Osteoblast (primary cell): ENCODE measurements around the gene CTTN. TPM values are rescaled to one million over a fixed set of nuclear protein-coding genes. Genes with fewer than 3 reads are reported as not detected.

Experiments used
- DNase-seq: peaks from one replicate; pipeline ENCODE4 v3.0.0; 2011; ENCODE audit warnings: low spot score, mixed read lengths; ENCODE audit not compliant: insufficient read length; ENCODE audit errors: missing footprints
- H2AFZ ChIP-seq: 2 replicates; pipeline ENCODE4 v1.6.0; 2011; ENCODE audit warnings: mild to moderate bottlenecking, low read length
- H3K27ac ChIP-seq: 2 replicates; pipeline ENCODE4 v1.5.1; 2011; ENCODE audit warnings: mild to moderate bottlenecking, low read depth, low read length, moderate library complexity
- H3K27me3 ChIP-seq: 2 replicates; pipeline ENCODE4 v1.6.0; 2012; ENCODE audit warnings: mild to moderate bottlenecking, control low read depth, inconsistent platforms, low read length, moderate library complexity; ENCODE audit not compliant: insufficient read depth
- H3K36me3 ChIP-seq: 2 replicates; pipeline ENCODE4 v1.5.1; 2011; ENCODE audit warnings: mild to moderate bottlenecking, low read length, control low read depth, moderate library complexity; ENCODE audit not compliant: insufficient read depth
- H3K4me1 ChIP-seq: 2 replicates; pipeline ENCODE4 v1.5.1; 2011; ENCODE audit warnings: mild to moderate bottlenecking, low read length, control low read depth, moderate library complexity; ENCODE audit not compliant: insufficient read depth
- H3K4me2 ChIP-seq: 2 replicates; pipeline ENCODE4 v1.6.0; 2011; ENCODE audit warnings: mild to moderate bottlenecking, low read length; ENCODE audit not compliant: insufficient read depth
- H3K4me3 ChIP-seq: fragments of 200-600 bp; sonication (generic); 3 replicates; pipeline ENCODE4 v1.5.1; 2012; ENCODE audit warnings: mild to moderate bottlenecking, low read length, inconsistent platforms; ENCODE audit not compliant: insufficient read depth
- H3K79me2 ChIP-seq: 2 replicates; pipeline ENCODE4 v1.6.0; 2012; ENCODE audit warnings: mild to moderate bottlenecking, low read length, control low read depth, inconsistent platforms; ENCODE audit not compliant: insufficient read depth
- H3K9me3 ChIP-seq: 2 replicates; pipeline ENCODE4 v1.5.1; 2011; ENCODE audit warnings: low read depth, low read length, control low read depth
- H4K20me1 ChIP-seq: 2 replicates; pipeline ENCODE4 v1.6.0; 2012; ENCODE audit warnings: mild to moderate bottlenecking, low read length, control low read depth; ENCODE audit not compliant: insufficient read depth
- total RNA-seq: library from RNA; depleted of rRNA; stranded (reverse); fragments of >200 nt; gene quantifications from 2 replicates; pipeline ENCODE4 v1.2.3, GENCODE V29; 2012
- TF ChIP-seq, protein P1 (sequence below): IDR thresholded peaks from 2 replicates; pipeline ENCODE4 v1.5.1; 2011; ENCODE audit warnings: mild to moderate bottlenecking, low read depth, low read length, moderate library complexity; ENCODE audit errors: extremely low read depth

CTTN gene
- total RNA-seq, 1 donor, result 429 TPM

DNA sequence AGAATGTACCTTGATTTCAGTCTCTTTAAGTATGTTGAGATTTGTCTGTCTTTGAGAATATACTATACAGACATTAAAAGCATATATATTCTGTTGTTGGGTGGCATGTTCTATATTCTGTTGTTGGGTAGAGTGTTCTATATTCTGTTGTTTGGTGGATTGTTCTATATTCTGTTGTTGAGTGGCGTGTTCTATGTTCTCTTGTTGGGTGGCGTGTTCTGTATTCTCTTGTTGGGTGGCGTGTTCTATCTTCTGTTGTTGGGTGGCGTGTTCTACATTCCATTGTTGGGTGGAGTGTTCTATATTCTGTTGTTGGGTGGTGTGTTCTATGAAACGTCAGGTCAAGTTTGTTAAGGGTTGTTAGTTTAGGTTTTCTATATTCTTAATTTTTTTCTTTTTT is 27.1 kb upstream of the CTTN start:
- Histone ChIP-seq H3K27ac (no peak overlapping the region), H3K9me3 (no peaks in the 10 kb centered on the region), H2AFZ (no peak overlapping the region), H3K4me3 (no peak overlapping the region), H3K27me3 (no peaks in the 10 kb centered on the region), H3K36me3 (peaks cover 40% of the 10 kb centered on the region), H3K79me2 (peaks cover 13% of the 10 kb centered on the region), H3K4me2 (no peak overlapping the region), H3K4me1 (peaks cover 4% of the 10 kb centered on the region), H4K20me1 (peaks cover 10% of the 10 kb centered on the region)
- TF ChIP-seq, protein P1, sequence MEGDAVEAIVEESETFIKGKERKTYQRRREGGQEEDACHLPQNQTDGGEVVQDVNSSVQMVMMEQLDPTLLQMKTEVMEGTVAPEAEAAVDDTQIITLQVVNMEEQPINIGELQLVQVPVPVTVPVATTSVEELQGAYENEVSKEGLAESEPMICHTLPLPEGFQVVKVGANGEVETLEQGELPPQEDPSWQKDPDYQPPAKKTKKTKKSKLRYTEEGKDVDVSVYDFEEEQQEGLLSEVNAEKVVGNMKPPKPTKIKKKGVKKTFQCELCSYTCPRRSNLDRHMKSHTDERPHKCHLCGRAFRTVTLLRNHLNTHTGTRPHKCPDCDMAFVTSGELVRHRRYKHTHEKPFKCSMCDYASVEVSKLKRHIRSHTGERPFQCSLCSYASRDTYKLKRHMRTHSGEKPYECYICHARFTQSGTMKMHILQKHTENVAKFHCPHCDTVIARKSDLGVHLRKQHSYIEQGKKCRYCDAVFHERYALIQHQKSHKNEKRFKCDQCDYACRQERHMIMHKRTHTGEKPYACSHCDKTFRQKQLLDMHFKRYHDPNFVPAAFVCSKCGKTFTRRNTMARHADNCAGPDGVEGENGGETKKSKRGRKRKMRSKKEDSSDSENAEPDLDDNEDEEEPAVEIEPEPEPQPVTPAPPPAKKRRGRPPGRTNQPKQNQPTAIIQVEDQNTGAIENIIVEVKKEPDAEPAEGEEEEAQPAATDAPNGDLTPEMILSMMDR, result no peak
- DNase-seq, result no peak

DNA sequence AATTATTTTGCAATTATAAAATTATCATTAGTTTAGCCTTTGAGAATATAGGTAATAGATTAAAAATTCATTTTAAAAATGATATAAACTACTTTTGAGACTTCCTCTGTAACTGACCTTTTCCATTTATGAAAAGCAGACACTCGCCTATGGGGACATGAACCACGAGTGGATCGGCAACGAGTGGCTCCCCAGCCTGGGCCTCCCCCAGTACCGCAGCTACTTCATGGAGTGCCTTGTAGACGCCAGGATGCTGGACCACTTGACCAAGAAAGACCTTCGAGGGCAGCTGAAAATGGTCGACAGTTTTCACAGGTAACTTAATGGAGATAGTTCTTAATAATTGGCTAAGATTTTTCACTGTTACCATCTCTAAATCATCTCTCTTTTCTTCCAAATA is 26.3 kb upstream of the CTTN start:
- H3K9me3 ChIP-seq, result no peaks in the 10 kb centered on the region
- no peak overlapping the region for H3K4me3 ChIP-seq
- no peak overlapping the region for H3K27ac ChIP-seq
- peaks cover 4% of the 10 kb centered on the region for H3K4me1 ChIP-seq
- H3K4me2 ChIP-seq, result no peak overlapping the region
- TF ChIP-seq, protein P1, result no peak
- H2AFZ ChIP-seq, result no peak overlapping the region
- H3K79me2 ChIP-seq, result peaks cover 13% of the 10 kb centered on the region
- no peak for DNase-seq
- no peaks in the 10 kb centered on the region for H3K27me3 ChIP-seq
- peaks cover 10% of the 10 kb centered on the region for H4K20me1 ChIP-seq
- peaks cover 47% of the 10 kb centered on the region for H3K36me3 ChIP-seq

DNA sequence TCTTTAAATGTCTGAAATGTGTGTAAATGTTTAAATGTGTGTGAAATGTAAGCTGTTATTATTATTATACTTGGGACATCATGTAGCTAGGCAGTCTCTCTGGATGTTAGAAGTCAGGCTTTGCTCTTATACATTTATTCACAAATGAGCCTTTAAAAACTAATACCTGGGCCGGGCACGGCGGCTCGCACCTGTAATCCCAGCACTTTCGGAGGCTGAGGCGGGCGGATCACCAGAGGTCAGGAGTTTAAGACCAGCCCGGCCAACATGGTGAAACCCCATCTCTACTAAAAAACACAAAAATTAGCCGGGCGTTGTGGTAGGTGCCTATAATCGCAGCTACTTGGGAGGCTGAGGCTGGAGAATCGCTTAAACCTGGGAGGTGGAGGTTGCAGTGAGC is 21.7 kb upstream of the CTTN start:
- Histone ChIP-seq H2AFZ (no peak overlapping the region), H3K79me2 (no peaks in the 10 kb centered on the region), H3K36me3 (peaks cover 59% of the 10 kb centered on the region), H3K27ac (no peak overlapping the region), H3K4me2 (no peak overlapping the region), H3K4me3 (no peak overlapping the region), H4K20me1 (peaks cover under 1% of the 10 kb centered on the region), H3K9me3 (no peaks in the 10 kb centered on the region), H3K4me1 (no peaks in the 10 kb centered on the region), H3K27me3 (no peaks in the 10 kb centered on the region)
- TF ChIP-seq, protein P1, result no peak
- DNase-seq, result no peak

DNA sequence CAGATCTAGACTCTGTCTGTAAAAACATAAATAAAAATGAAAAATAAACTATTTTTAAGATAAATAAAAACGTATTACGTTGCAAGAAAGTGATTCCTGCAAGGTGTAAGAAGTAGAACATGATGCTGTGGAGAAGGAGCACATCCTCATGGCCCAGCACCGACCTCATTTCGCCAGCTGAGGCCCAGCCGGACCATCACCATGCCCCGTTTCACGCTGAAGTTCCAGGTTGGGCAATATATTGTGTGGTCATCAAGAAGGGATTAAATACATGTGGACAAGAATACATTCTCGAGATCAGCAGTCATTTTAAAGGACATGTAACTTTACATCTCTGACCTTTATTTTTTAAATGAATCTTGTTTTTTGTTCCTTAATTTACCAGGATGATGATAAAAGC is 20.7 kb upstream of the CTTN start:
- Histone ChIP-seq H2AFZ (no peak overlapping the region), H3K79me2 (no peaks in the 10 kb centered on the region), H4K20me1 (no peaks in the 10 kb centered on the region), H3K27me3 (no peaks in the 10 kb centered on the region), H3K4me1 (peaks cover 7% of the 10 kb centered on the region), H3K27ac (no peak overlapping the region), H3K4me3 (no peak overlapping the region), H3K9me3 (no peaks in the 10 kb centered on the region), H3K36me3 (peaks cover 53% of the 10 kb centered on the region), H3K4me2 (no peak overlapping the region)
- TF ChIP-seq, protein P1, result no peak
- no peak for DNase-seq
